WTC11 (cell line): ENCODE data around the gene RAPGEF3.

Source experiments
- CTCF ChIP-seq: fragments of 200-600 bp; IDR thresholded peaks from 2 replicates; pipeline ENCODE4 v1.8.0; 2022; ENCODE audit warnings: antibody characterized with exemption
- NR2C2 ChIP-seq: sonication (generic); formaldehyde crosslinking; IDR thresholded peaks from 2 replicates; pipeline ENCODE4 v1.8.0; 2022; ENCODE audit warnings: mild to moderate bottlenecking, missing genetic modification reagents
- SMAD3 ChIP-seq: sonication (generic); formaldehyde crosslinking; IDR thresholded peaks from 2 replicates; pipeline ENCODE4 v1.8.0; 2022; ENCODE audit warnings: missing genetic modification reagents, mild to moderate bottlenecking, borderline replicate concordance
- ZNF232 ChIP-seq: sonication (generic); formaldehyde crosslinking; IDR thresholded peaks from 2 replicates; pipeline ENCODE4 v1.8.0; 2022; ENCODE audit warnings: mild to moderate bottlenecking, missing genetic modification reagents
- TF ChIP-seq, protein P1 (sequence below): sonication (generic); formaldehyde crosslinking; IDR thresholded peaks from 2 replicates; pipeline ENCODE4 v1.8.1; 2023; ENCODE audit warnings: mild to moderate bottlenecking, missing genetic modification reagents, moderate library complexity

- TF ChIP-seq NR2C2 (no peak), CTCF (peak; percentile 51; the same call in 1 of the 2 replicates), ZNF232 (CRISPR knock-in tag) (no peak), SMAD3 (no peak)
- TF ChIP-seq, protein P1, sequence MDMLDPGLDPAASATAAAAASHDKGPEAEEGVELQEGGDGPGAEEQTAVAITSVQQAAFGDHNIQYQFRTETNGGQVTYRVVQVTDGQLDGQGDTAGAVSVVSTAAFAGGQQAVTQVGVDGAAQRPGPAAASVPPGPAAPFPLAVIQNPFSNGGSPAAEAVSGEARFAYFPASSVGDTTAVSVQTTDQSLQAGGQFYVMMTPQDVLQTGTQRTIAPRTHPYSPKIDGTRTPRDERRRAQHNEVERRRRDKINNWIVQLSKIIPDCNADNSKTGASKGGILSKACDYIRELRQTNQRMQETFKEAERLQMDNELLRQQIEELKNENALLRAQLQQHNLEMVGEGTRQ (CRISPR knock-in tag) = no peak
These were observed 8.6 kb upstream of the RAPGEF3 start for GRCh38 chr12:47767216-47767724.
